ENCODE measurements around the gene SPATA31D4. TPM values are rescaled to one million over a fixed set of nuclear protein-coding genes. Genes with fewer than 3 reads are reported as not detected.

Gene SPATA31D4
- total RNA-seq, 6 experiments from 2014 or later = not detected

DNA sequence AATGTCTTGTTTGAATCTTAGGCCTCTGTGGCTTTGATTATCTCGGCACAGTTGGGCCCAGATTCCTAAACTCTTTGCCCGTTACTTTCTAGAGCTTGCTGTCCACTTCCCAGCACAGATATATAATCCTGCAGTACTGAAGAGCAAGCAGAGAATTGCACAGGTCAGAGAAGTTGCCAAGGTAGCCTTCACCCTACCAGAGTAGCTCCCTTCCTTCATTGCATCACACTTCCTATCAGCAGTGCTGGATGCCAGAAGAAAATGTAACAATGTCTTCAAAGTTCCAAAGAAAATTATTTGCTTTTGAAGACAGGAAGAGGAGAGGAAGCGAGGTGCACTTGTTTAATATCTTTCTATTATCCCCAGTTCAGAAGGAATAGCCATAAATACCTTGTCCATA lies 38.1 kb upstream of the SPATA31D4 start:
- intact Hi-C loops (cut with DNase I) = no loop called here
- Histone ChIP-seq H3K36me3 (no peaks in the 10 kb centered on the region), H3K27me3 (no peaks in the 10 kb centered on the region), H3K4me1 (no peaks in the 10 kb centered on the region), H3K4me3 (no peak overlapping the region), H3K9me3 (no peaks in the 10 kb centered on the region), H3K27ac (no peak overlapping the region)
- DNase-seq = no peak
- ATAC-seq = no peak
- TF ChIP-seq, protein P1, sequence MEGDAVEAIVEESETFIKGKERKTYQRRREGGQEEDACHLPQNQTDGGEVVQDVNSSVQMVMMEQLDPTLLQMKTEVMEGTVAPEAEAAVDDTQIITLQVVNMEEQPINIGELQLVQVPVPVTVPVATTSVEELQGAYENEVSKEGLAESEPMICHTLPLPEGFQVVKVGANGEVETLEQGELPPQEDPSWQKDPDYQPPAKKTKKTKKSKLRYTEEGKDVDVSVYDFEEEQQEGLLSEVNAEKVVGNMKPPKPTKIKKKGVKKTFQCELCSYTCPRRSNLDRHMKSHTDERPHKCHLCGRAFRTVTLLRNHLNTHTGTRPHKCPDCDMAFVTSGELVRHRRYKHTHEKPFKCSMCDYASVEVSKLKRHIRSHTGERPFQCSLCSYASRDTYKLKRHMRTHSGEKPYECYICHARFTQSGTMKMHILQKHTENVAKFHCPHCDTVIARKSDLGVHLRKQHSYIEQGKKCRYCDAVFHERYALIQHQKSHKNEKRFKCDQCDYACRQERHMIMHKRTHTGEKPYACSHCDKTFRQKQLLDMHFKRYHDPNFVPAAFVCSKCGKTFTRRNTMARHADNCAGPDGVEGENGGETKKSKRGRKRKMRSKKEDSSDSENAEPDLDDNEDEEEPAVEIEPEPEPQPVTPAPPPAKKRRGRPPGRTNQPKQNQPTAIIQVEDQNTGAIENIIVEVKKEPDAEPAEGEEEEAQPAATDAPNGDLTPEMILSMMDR (IDR thresholded peaks at IDR 0.05) = no peak
- TF ChIP-seq POLR2A (IDR thresholded peaks at IDR 0.05) = no peak
- WGBS (ENCODE audit: insufficient coverage, low coverage, low lambda C conversion rate, missing lambda C conversion rate) = 81% methylated on average over 3 of the region's 3 CpGs

DNA sequence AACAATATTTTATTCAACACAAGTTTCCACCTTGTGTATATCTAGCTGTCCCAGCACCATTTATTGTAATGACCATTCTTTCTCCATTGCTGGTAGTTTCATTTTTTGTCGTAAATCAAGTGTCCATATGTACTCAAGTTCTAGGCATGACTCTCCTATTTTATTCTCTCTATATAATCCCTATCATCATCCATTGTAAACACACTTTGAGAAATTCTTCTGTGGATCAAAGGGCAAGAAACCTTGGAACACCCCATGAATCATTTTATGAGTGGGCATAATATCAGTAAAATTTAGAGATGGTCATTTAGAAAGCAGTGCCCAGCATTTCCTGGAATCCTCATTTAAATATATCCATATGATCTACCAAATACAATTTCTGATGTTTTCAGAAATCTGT lies 35.8 kb upstream of the SPATA31D4 start:
- Histone ChIP-seq H3K36me3 (no peaks in the 10 kb centered on the region), H3K4me3 (no peak overlapping the region), H3K27ac (no peak overlapping the region), H3K9me3 (no peaks in the 10 kb centered on the region), H3K27me3 (no peaks in the 10 kb centered on the region), H3K4me1 (no peaks in the 10 kb centered on the region)
- WGBS (ENCODE audit: insufficient coverage, low coverage, low lambda C conversion rate, missing lambda C conversion rate) = 100% methylated on average over 1 of the region's 1 CpG
- no peak for ATAC-seq
- TF ChIP-seq POLR2A (IDR thresholded peaks at IDR 0.05) = no peak
- TF ChIP-seq, protein P1 (IDR thresholded peaks at IDR 0.05) = no peak
- intact Hi-C loops (cut with DNase I) = no loop called here
- DNase-seq = no peak

DNA sequence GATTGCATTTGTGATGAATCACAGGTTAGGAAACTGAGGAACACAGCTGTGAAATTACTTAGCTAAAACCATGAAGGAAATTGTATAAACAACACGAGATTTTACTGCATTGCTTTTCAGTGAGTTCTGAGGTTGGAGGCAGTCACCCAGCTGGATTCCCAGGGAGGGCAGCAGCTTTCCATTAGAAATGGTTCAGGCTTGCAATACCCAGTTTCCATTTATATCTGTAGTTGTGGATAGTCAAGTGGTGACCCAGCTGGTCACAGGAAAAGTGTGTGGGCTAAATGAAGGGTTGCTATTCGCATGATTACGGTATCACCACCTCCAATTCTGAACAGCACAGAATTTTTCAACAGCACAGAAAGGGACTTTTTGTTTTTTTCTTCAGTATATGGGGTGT lies 34.3 kb upstream of the SPATA31D4 start:
- no peak for ATAC-seq
- Histone ChIP-seq H3K27ac (no peak overlapping the region), H3K4me1 (no peaks in the 10 kb centered on the region), H3K9me3 (no peaks in the 10 kb centered on the region), H3K27me3 (no peaks in the 10 kb centered on the region), H3K4me3 (no peak overlapping the region), H3K36me3 (no peaks in the 10 kb centered on the region)
- DNase-seq = no peak
- intact Hi-C loops (cut with DNase I) = no loop called here
- no peak for TF ChIP-seq POLR2A (IDR thresholded peaks at IDR 0.05)
- TF ChIP-seq, protein P1 (IDR thresholded peaks at IDR 0.05) = no peak
- whole genome bisulfite sequencing (ENCODE audit: insufficient coverage, low coverage, low lambda C conversion rate, missing lambda C conversion rate) = 80% methylated on average over 3 of the region's 3 CpGs

DNA sequence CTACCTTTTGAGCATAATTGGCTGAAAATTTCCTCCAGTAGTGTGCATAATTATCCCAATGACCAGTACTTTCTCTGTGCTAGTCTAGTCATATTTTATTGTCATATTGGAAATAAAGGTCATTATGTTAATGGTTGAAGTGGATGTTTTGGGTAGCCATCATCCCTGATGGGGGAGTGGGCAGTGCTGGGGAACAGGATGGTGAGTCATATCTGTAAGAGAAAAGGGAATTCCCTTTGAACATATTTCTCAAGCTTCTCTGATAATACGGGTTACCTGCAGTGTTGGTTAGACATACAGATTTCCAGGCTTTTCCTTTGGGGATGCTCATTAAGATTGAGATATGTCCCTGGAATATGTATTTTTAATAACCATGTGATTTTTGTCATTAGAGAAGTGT lies 33.3 kb upstream of the SPATA31D4 start:
- no peak for ATAC-seq
- DNase-seq = no peak
- no peaks in the 10 kb centered on the region for H3K9me3 ChIP-seq
- no peak for TF ChIP-seq POLR2A (IDR thresholded peaks at IDR 0.05)
- TF ChIP-seq, protein P1 (IDR thresholded peaks at IDR 0.05) = no peak
- H3K4me1 ChIP-seq = no peaks in the 10 kb centered on the region
- H3K27me3 ChIP-seq = no peaks in the 10 kb centered on the region
- intact Hi-C loops (cut with DNase I) = no loop called here
- no peak overlapping the region for H3K4me3 ChIP-seq
- no peak overlapping the region for H3K27ac ChIP-seq
- WGBS (ENCODE audit: insufficient coverage, low coverage, low lambda C conversion rate, missing lambda C conversion rate) = 69% methylated on average over 1 of the region's 1 CpG
- no peaks in the 10 kb centered on the region for H3K36me3 ChIP-seq

DNA sequence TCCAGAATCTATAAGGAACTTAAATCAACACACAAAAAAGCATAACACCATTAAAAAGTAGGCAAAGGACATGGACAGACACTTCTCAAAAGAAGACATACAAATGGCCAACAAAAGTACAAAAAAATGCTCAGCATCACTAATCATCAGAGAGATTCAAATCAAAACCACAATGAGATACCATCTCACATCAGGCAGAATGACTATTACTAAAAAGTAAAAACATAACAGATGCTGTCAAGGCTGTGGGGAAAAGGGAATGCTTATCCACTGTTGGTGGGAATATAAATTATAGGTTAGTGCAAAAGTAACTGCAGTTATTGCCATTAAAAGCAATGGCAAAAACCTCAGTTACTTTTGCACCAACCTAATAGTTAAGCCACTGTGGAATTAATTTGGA lies 32.2 kb upstream of the SPATA31D4 start:
- Histone ChIP-seq H3K27ac (no peak overlapping the region), H3K9me3 (no peaks in the 10 kb centered on the region), H3K4me3 (no peak overlapping the region), H3K27me3 (no peaks in the 10 kb centered on the region), H3K4me1 (no peaks in the 10 kb centered on the region), H3K36me3 (no peaks in the 10 kb centered on the region)
- no peak for ATAC-seq
- TF ChIP-seq, protein P1 (IDR thresholded peaks at IDR 0.05) = no peak
- no peak for TF ChIP-seq POLR2A (IDR thresholded peaks at IDR 0.05)
- no peak for DNase-seq
- intact Hi-C loops (cut with DNase I) = no loop called here
